Measurements from ENCODE around the gene C3orf62.
A peak's percentile ranks its signal among the peaks of the same experiment; 100 is the strongest.

Gene C3orf62

DNA sequence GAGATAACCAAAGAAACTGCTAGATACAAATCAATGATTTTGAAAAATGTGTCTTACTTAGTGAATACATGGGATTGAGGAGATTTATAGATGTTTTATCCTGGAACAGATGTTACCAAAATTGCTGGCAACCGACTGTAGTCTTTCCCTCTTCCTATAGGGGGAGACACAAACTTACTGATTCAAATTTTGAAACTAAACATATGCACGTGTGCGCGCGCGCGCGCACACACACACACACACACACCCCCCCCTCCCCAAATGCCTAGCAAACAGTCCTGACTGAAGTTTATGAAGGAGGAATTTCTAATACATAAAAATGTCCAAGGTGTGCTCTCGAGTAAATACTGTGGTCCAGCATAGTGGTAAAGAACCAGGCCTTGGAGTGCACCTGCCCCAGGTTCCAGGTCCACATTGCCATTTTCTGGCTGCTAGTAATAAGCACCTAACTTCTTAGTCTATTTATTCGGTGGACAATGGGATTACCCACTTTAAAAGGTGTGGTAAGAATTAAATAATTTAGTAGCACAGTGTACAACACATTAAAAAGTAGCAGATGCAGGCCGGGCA lies 18.5 kb upstream of the C3orf62 start:
- peaks cover 64% of the 10 kb centered on the region for H3K36me3 ChIP-seq (ENCODE audit: insufficient read depth, low read length)
- H3K9me3 ChIP-seq (replicated peaks; ENCODE audit: low read length): no peaks in the 10 kb centered on the region
- no peak overlapping the region for H3K4me3 ChIP-seq (ENCODE audit: low read length)
- no peak overlapping the region for H3K9ac ChIP-seq (ENCODE audit: low read depth, low read length)
- no peak overlapping the region for H3K4me2 ChIP-seq (ENCODE audit: low read length)
- no peaks in the 10 kb centered on the region for H3K4me1 ChIP-seq (ENCODE audit: control insufficient read depth, insufficient read depth, low read length)
- H3K27me3 ChIP-seq (ENCODE audit: control insufficient read depth, insufficient read depth, low read length): no peaks in the 10 kb centered on the region

DNA sequence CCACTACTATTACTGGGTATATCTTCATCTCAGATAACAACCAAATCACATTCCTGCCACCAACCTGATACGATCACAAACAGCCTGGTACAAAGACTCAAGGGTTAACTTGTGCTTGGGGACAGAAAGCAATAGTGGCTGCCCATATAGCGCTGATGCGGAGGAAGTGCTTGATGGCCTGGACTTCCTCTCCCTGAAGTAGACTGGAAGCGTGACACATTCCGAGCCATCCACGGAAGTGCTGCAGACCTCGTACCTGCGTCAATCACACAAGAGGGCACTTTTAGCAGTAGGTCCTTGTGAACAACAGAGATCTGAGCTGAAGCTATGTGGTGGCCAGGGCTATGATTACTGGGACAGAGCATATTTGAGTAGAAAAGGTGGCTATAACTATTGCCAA lies 17.3 kb upstream of the C3orf62 start:
- Histone ChIP-seq H3K4me1 (ENCODE audit: control insufficient read depth, insufficient read depth, low read length) (no peaks in the 10 kb centered on the region), H3K4me2 (ENCODE audit: low read length) (no peak overlapping the region), H3K27me3 (ENCODE audit: control insufficient read depth, insufficient read depth, low read length) (no peaks in the 10 kb centered on the region), H3K4me3 (ENCODE audit: low read length) (no peak overlapping the region), H3K9me3 (replicated peaks; ENCODE audit: low read length) (no peaks in the 10 kb centered on the region), H3K9ac (ENCODE audit: low read depth, low read length) (no peak overlapping the region), H3K36me3 (ENCODE audit: insufficient read depth, low read length) (peaks cover 63% of the 10 kb centered on the region)

DNA sequence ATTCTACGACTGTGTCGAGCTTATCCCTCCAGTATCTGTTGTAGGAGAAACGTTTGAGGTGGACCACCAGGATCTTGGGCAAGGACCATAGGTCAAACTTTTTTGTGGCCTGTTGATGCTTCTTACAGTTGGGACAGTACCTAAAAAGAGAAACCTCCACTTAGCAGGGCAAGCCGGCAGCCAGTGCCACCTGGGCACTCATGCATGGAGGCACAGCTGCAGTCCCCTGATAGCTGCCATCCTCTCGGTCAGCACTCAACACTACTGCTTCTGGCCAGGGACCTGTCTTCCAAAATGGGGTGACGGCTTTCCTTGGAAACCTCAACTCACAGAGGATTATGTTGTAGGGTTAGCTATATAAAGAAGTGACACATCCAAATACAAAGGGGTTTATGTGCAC lies 7.0 kb upstream of the C3orf62 start:
- Histone ChIP-seq H3K4me3 (ENCODE audit: low read length) (no peak overlapping the region), H3K4me2 (ENCODE audit: low read length) (no peak overlapping the region), H3K9ac (ENCODE audit: low read depth, low read length) (no peak overlapping the region), H3K36me3 (ENCODE audit: insufficient read depth, low read length) (peaks cover 67% of the 10 kb centered on the region), H3K9me3 (replicated peaks; ENCODE audit: low read length) (no peaks in the 10 kb centered on the region), H3K4me1 (ENCODE audit: control insufficient read depth, insufficient read depth, low read length) (no peaks in the 10 kb centered on the region), H3K27me3 (ENCODE audit: control insufficient read depth, insufficient read depth, low read length) (no peaks in the 10 kb centered on the region)

DNA sequence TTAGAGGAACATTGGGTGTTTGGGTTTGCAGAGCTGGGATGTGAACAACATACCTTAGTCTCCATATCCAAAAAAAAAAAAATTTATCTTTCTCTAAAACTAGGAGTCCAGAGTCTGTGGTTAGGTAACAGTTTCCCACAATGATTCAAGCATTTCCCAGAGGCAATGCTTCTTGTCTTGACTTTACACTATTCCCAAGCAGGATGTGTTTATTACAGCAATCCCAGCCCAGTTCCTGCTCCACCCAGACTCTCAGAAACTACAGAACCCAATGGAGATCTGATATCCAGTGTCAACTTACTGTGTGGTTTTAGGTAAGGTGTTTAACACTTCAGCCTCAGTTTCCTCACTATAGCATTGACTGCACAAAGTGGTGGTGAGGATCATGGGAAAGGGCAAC lies 2.3 kb upstream of the C3orf62 start:
- no peaks in the 10 kb centered on the region for H3K27me3 ChIP-seq (ENCODE audit: control insufficient read depth, insufficient read depth, low read length)
- H3K4me3 ChIP-seq (ENCODE audit: low read length): no peak overlapping the region
- no peak overlapping the region for H3K9ac ChIP-seq (ENCODE audit: low read depth, low read length)
- H3K9me3 ChIP-seq (replicated peaks; ENCODE audit: low read length): no peaks in the 10 kb centered on the region
- peaks cover 19% of the 10 kb centered on the region for H3K4me1 ChIP-seq (ENCODE audit: control insufficient read depth, insufficient read depth, low read length)
- peaks cover 40% of the 10 kb centered on the region for H3K36me3 ChIP-seq (ENCODE audit: insufficient read depth, low read length)
- H3K4me2 ChIP-seq (ENCODE audit: low read length): no peak overlapping the region

DNA sequence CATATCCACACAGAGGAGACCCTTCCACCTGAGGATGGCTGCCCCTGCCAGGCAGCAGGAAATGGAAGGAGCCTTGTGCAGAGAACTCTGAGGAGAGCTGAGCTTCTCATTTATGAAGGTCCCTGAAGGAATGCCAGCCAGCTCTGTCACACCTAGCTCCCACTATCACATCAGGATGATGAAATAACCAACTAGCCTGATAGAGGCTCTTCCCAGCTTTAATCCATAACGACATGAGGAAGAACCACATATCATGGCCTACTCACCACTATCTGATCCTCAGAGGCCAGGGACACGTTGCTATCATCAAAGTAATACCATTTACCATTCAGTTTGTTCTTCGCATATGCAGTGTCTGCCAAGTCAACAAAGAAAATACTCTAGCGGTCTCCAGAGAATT lies 1.5 kb upstream of the C3orf62 start:
- Histone ChIP-seq H3K9me3 (replicated peaks; ENCODE audit: low read length) (no peaks in the 10 kb centered on the region), H3K9ac (ENCODE audit: low read depth, low read length) (no peak overlapping the region), H3K27me3 (ENCODE audit: control insufficient read depth, insufficient read depth, low read length) (no peaks in the 10 kb centered on the region), H3K36me3 (ENCODE audit: insufficient read depth, low read length) (peaks cover 32% of the 10 kb centered on the region), H3K4me2 (ENCODE audit: low read length) (no peak overlapping the region), H3K4me3 (ENCODE audit: low read length) (no peak overlapping the region), H3K4me1 (ENCODE audit: control insufficient read depth, insufficient read depth, low read length) (peaks cover 19% of the 10 kb centered on the region)

DNA sequence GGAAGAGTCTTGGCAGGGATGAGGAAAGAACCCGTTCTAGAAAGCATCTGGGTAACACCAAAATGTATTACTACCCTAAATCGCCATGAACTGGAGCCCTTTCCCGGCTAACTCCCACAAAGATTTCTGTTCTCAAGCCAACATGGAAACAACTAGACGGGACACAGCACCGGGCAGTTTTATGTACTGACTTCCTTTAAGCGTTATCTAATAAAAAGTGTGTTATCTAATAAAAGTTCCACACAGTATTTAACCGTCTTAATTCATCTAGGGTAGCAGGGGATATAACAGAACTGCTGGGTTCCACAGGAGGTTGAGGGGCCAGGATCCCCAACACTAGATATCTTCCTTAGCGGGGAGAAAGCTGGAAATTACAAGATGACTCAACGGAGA lies 347 bp upstream of the C3orf62 start:
- peak overlapping the region; percentile 82 for H3K9ac ChIP-seq (ENCODE audit: low read depth, low read length)

GRCh38 chr3:49273825-49274532 lies 3.1 kb downstream of the C3orf62 start:
- Histone ChIP-seq H3K4me1 (ENCODE audit: control insufficient read depth, insufficient read depth, low read length) (peaks cover 19% of the 10 kb centered on the region), H3K4me2 (ENCODE audit: low read length) (no peak overlapping the region), H3K9me3 (replicated peaks; ENCODE audit: low read length) (no peaks in the 10 kb centered on the region), H3K27me3 (ENCODE audit: control insufficient read depth, insufficient read depth, low read length) (no peaks in the 10 kb centered on the region), H3K36me3 (ENCODE audit: insufficient read depth, low read length) (peaks cover 22% of the 10 kb centered on the region), H3K9ac (ENCODE audit: low read depth, low read length) (no peak overlapping the region), H3K4me3 (ENCODE audit: low read length) (no peak overlapping the region)

More for the DNA sequence above, 347 bp upstream of the C3orf62 start:
- Histone ChIP-seq H3K4me2 (ENCODE audit: low read length) (peak overlapping the region; percentile 84), H3K36me3 (ENCODE audit: insufficient read depth, low read length) (peaks cover 25% of the 10 kb centered on the region), H3K4me3 (ENCODE audit: low read length) (peak overlapping the region; percentile 61), H3K4me1 (ENCODE audit: control insufficient read depth, insufficient read depth, low read length) (peaks cover 19% of the 10 kb centered on the region), H3K27me3 (ENCODE audit: control insufficient read depth, insufficient read depth, low read length) (no peaks in the 10 kb centered on the region), H3K9me3 (replicated peaks; ENCODE audit: low read length) (no peaks in the 10 kb centered on the region)

DNA sequence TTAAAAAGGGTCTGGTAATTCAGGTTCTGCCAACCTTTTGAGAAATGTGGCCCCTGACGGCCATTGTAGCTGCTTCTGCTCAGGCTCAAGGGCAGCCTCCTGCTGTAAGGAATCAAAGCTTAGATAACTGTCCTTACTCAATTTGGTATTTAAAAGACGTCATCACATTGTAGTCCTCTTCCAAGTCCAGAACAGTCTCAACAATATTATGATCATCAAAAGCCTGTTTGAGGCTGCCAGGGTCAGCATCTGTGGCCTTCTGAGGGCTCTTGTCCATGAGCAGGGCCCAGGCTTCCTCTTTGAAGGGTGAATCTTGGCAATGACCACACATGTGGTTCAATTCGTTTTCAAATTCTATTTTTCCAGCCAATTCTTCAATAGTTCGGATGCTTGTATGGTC lies 6.0 kb downstream of the C3orf62 start:
- Histone ChIP-seq H3K4me2 (ENCODE audit: low read length) (no peak overlapping the region), H3K27me3 (ENCODE audit: control insufficient read depth, insufficient read depth, low read length) (no peaks in the 10 kb centered on the region), H3K9ac (ENCODE audit: low read depth, low read length) (no peak overlapping the region), H3K4me1 (ENCODE audit: control insufficient read depth, insufficient read depth, low read length) (peaks cover 3% of the 10 kb centered on the region), H3K4me3 (ENCODE audit: low read length) (no peak overlapping the region), H3K36me3 (ENCODE audit: insufficient read depth, low read length) (peaks cover 12% of the 10 kb centered on the region), H3K9me3 (replicated peaks; ENCODE audit: low read length) (no peaks in the 10 kb centered on the region)

- Histone ChIP-seq H3K9me3 (replicated peaks; ENCODE audit: low read length) (no peaks in the 10 kb centered on the region), H3K4me2 (ENCODE audit: low read length) (no peak overlapping the region), H3K27me3 (ENCODE audit: control insufficient read depth, insufficient read depth, low read length) (no peaks in the 10 kb centered on the region), H3K9ac (ENCODE audit: low read depth, low read length) (no peak overlapping the region), H3K4me1 (ENCODE audit: control insufficient read depth, insufficient read depth, low read length) (no peaks in the 10 kb centered on the region), H3K36me3 (ENCODE audit: insufficient read depth, low read length) (peaks cover 12% of the 10 kb centered on the region), H3K4me3 (ENCODE audit: low read length) (no peak overlapping the region)
These were observed 6.9 kb downstream of the C3orf62 start for GRCh38 chr3:49270156-49270500.

GRCh38 chr3:49269443-49270155 lies 7.4 kb downstream of the C3orf62 start:
- no peak overlapping the region for H3K4me3 ChIP-seq (ENCODE audit: low read length)
- no peaks in the 10 kb centered on the region for H3K9me3 ChIP-seq (replicated peaks; ENCODE audit: low read length)

DNA sequence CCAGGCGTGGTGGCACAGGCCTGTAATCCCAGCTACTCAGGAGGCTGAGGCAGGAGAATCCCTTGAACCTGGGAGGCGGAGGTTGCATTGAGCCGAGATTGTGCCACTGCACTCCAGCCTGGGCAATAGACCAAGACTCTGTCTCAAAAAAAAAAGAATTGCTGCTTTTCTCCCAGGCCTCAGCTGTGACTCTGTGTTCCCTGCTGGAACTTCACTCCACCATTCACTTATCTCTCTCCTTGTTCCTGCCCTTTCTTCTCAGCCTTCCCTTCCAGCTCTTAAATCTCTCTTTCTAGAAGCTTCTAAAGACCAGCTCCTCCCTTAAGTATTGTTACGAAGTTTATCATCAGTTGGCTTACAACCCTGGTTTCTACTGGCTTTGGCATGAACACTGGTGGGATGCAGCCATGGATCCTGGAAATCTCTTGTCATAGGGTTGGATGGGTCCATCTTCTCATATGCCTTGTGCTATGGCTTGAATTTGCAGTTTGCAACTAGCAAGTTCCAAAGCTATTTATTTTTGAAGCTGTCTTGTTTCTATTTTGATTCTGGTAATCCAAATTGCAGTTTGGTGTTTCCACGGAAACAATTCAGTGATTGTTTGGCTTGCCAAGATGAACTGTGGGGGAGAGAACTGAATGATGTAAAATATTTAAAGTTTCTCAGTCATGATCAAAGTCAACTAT lies 10.5 kb downstream of the C3orf62 start:
- H3K9ac ChIP-seq (ENCODE audit: low read depth, low read length): no peak overlapping the region
- H3K9me3 ChIP-seq (replicated peaks; ENCODE audit: low read length): no peaks in the 10 kb centered on the region
- no peak overlapping the region for H3K4me2 ChIP-seq (ENCODE audit: low read length)
- no peak overlapping the region for H3K4me3 ChIP-seq (ENCODE audit: low read length)
- H3K4me1 ChIP-seq (ENCODE audit: control insufficient read depth, insufficient read depth, low read length): no peaks in the 10 kb centered on the region
- H3K36me3 ChIP-seq (ENCODE audit: insufficient read depth, low read length): peaks cover 11% of the 10 kb centered on the region
- no peaks in the 10 kb centered on the region for H3K27me3 ChIP-seq (ENCODE audit: control insufficient read depth, insufficient read depth, low read length)

More at GRCh38 chr3:49269443-49270155, 7.4 kb downstream of the C3orf62 start:
- Histone ChIP-seq H3K9ac (ENCODE audit: low read depth, low read length) (no peak overlapping the region), H3K27me3 (ENCODE audit: control insufficient read depth, insufficient read depth, low read length) (no peaks in the 10 kb centered on the region), H3K36me3 (ENCODE audit: insufficient read depth, low read length) (peaks cover 12% of the 10 kb centered on the region), H3K4me1 (ENCODE audit: control insufficient read depth, insufficient read depth, low read length) (no peaks in the 10 kb centered on the region), H3K4me2 (ENCODE audit: low read length) (no peak overlapping the region)
